NCI-H1694 treated with DMSO at 0.1 percent for 48 hours (cell line): ENCODE results near the gene EPX.
A peak's percentile ranks its signal among the peaks of the same experiment; 100 is the strongest.

ENCODE experiments used
- DNase-seq: peaks from one replicate; lab custom pipeline; 2025; lab: John Stamatoyannopoulos, UW

EPX gene

GRCh38 chr17:58184986-58185761, 7.4 kb upstream of the EPX start:
- no peak for DNase-seq

GRCh38 chr17:58186591-58186990, 5.9 kb upstream of the EPX start:
- no peak for DNase-seq

DNA sequence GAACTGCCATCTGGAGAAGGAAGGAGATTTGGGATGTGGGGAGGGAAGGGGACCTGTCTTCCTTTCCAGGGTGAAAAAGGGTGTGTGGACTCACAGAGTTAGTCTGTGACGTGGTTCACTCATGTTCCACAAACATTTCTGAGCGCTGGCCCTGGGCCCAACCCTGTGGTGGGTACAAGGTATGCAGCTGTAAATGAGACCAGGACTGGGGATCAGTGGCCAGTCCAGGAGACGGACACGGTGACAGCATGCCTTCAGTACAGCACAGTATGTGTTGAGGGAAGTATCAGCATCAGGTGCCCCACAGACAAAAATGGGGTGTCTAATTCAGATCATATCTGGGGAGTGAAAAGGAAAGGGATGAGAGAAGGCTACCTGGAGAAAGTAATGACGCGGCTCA, 5.5 kb upstream of the EPX start:
- no peak for DNase-seq

DNA sequence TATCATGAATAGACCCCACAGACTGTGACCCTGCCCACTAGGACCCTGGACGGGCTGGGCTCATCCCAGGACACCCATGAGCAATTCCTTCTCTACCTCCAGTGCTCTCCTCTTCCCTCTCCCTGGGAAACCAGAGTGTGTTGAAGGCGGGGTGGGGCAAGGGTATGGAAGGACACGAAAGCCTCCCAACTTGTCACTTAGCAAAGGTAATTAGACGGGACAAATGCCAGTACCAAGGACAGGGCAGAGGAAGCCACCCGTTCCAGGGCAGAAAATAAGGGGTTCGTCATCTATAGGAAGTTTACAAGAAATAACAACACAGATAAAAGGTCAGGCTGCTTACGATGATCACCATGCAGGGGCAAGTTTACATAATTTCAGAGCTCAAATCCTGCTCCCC, 4.9 kb upstream of the EPX start:
- no peak for DNase-seq

DNA sequence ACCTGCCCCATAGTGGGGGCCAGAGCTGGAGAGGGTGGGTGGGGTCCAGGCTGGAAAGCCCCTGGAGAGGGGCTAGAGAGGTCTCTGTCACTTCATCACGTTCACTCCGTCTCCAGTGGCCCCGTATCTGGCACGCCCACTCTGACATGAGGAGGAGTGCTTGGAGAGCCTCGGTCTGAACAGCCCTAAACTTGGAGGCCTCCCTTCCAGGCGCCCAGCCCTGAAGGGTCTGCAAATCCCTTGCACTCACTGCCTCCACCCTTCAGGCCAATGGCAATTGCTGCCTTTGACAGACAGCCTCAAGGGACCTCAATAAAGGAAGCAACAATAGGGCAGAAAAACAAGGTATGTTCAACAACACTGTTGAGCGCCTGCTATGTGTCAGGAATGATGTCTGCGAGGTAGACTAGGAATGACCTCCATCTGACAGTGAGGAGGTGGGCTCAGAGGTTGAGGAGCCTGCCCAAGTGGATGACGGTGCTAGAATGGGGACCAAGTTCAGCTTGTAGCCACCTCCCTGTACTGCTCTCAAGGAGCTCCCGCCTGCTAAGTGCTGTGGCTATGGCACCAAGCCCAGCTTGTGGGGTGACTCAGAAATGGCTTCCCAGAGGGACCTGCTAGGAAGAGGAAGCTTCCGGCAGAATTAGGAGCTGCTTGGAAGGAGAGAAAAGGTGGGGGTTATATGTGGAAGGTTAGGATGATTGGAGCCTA, 2.9 kb upstream of the EPX start:
- DNase-seq = no peak

DNA sequence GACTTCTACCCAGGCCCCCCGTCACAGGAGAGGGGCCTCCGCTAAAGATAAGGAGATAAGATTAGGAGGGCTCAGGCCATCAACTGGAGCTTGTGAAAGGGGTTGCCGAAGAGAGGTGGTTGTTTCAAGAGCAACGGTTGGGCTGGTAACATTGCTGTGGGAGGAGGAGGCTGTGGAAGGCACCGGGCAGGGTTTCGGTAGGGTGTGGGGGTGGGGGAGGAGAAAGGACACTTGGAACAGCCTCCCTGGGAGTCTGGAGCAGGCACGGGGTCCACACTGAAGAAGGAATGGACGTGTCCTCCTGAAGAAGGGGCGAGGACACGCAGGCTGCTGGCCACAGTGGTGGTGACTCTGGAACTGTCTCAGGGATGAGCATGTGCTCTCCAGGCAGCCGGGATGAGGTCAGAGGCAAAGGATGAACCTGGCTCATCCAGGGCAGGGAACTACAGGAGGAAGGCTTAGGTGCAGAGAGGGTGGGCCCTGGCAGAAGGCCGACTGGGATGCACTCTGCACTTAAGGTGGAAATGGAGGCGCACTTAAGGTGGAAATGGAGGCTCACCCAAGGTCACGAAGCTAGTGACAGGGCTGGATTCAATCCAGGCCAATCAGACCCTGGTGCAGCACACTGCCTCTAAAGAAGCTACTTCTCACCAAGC, 1.2 kb upstream of the EPX start:
- no peak for DNase-seq

DNA sequence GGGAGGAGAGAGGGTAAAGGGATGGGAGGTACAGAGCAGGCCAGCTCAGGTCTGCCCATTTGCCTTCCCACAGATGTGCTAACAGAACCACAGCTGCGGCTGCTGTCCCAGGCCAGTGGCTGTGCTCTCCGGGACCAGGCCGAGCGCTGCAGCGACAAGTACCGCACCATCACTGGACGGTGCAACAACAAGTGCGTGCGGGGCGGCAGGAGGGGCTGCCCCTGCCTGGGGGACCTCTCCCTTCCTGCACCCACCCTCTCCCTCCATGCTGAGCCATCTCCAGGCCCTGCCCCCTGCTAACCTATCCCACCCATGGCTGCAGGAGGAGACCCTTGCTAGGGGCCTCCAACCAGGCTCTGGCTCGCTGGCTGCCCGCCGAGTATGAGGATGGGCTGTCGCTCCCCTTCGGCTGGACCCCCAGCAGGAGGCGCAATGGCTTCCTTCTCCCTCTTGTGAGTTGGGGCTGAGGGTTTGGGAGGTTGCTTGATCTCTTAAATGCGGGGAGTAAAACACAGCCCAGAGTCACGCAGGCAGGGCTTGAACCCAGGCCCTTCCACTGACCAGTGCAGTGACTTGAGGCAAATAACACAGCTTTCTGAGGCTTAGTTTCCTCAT, 1.2 kb downstream of the EPX start:
- DNase-seq = no peak

DNA sequence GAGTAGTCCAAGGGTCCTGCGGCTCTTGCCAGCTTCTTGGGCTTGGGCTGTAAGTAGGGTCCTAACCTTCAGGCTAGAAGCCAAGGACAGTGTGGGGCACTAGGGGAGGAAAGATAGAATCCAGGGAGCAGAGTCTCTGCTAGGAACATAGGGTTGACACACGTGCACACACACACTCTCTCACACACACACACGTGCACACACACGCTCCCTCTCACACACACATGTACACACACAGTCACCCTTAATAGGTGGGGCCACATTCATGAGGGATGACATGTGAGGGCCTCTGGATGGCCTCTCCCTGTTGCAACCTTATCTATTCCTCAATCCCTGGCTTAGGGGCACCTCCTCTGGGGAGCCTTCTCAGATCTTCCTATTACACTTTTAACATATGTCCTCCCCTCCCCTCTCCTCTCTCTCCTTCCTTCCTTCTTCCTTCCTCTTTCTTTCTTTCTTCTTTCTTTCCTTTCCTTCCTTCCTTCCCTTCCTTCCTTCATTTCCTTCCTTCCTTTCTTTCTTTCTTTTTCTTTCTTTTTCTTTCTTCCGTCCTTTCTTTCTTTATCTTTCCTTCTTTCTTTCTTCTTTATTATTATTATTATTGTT, 3.1 kb downstream of the EPX start:
- no peak for DNase-seq

DNA sequence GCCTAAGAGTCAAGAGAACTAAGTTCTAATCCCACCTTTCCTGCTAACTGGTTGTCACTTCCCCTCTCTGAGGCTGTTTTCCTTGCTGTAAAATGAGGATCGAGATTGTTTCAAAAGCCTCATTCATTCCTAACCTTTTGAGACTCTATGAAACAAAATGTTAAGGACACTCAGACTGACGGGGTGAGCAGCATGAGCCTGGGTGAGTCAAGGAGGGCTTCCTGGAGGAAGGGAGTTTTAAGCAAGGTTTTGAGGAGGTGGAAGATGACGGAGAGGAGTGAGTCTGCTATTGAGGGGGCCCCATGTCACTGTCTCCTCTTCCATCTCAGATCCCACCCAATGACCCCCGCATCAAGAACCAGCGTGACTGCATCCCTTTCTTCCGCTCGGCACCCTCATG, 4.1 kb downstream of the EPX start:
- no peak for DNase-seq

DNA sequence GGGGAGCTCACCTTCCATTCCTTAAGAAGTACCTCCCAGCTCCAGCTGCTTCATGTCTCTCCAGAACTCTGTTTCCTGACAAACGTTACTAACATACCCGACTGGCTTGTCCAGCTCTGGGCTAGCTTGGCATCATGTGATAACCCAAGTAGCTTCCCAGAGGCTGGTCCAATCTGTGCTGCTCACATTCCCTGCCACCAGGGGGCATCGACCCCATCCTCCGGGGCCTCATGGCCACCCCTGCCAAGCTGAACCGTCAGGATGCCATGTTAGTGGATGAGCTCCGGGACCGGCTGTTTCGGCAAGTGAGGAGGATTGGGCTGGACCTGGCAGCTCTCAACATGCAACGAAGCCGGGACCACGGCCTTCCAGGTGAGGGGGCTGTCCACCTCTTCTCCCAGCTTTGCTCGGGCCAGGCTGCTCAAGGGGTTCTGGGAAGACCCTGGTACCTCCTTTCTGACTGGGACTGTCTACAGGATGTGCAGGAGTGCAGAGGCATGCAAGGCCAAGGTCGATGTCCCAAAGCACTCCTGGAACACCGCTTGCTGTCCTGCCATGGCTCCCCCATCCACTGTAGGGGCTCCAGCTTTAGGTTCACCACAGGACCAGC, 7.6 kb downstream of the EPX start:
- peak; percentile 63 for DNase-seq

DNA sequence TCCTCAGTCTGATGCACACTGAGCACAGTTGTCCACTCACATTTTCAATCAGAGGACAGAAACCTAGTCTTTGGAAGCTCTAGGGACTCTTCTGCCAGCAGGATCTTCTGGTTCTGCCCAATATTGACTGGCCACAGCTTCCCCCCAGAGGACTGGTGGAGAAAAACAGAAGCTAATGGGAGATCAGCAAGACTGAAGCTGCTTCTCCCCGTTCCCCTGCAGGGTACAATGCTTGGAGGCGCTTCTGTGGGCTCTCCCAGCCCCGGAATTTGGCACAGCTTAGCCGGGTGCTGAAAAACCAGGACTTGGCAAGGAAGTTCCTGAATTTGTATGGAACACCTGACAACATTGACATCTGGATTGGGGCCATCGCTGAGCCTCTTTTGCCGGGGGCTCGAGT, 10.3 kb downstream of the EPX start:
- DNase-seq = no peak

DNA sequence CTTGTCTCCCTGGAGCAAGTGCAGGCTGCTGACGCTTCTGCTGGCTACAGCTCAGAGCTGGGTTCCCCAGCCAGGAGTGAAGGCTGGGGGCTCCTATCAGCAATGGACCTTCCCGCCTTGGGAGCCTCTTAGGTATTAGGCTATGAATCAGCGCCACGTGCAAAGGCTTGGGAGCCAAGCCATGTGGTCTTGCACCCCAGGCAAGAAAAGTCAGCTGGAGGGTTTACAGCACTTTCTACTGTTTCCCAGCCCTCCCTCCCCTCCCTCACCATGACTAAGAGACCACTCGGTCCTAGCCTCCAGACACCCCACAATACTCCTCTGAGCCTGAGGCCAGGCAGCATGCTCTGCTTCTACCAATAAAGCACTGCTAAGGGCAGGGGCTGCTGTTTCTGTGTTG, 12.3 kb downstream of the EPX start:
- no peak for DNase-seq

GRCh38 chr17:58205936-58206335, 13.4 kb downstream of the EPX start:
- no peak for DNase-seq

DNA sequence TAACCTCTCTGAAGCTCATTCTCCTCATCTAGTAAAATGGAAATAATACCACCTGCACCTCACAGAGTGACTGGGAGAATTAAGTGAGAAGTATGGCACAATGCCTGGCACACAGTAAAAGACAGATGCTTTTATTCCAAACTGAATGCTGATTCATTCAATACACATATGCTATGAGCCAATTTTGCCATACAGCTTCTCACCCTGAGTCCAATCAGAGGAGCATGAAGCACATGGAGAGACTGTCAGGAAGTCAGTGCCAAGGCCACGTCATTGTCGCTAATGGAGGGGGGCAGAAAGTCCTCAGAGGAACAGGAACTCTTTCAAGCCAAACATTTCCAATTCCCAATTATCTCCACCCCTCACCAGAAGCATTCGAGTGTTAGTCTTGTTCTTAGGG, 14.9 kb downstream of the EPX start:
- DNase-seq = no peak

DNA sequence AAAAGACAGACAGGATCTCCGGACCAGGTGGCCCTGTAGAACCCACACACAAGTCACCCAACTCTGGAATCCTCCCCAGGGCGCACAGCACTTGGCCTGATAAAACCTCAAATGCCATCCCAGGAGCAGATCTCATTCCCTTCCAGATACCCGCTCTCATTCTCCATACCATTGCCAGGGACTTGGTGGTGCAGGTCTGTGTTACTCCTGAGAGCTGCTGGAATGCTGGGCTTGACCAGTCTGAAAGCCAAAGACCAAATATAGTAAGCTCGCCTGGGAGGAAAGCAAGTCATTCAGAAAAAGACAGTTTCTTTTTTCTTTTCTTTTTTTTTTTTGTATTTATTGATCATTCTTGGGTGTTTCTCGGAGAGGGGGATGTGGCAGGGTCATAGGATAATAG, 15.8 kb downstream of the EPX start:
- no peak for DNase-seq

DNA sequence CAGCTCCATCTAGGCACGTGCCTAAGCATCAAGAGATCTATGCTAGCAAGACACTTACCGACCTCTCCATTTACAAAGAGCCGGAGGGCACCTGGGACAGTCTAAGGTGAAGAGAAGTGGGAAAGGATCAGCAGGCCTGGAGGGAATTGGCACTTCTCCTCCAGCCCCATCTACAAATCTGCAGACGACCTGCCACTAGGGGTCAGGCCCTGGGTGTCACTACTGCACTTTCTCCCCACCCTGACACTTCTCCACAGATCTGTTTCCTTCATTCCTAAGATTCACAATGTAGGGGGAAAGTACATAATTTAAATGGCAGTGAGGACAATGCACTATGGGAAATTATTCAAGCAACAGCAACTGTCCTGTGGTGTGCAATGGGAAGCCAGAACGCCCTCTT, 18.4 kb downstream of the EPX start:
- no peak for DNase-seq

GRCh38 chr17:58215685-58216084, 23.2 kb downstream of the EPX start:
- DNase-seq = no peak

- DNase-seq = no peak
Measured at GRCh38 chr17:58217766-58218165, 25.2 kb downstream of the EPX start.

DNA sequence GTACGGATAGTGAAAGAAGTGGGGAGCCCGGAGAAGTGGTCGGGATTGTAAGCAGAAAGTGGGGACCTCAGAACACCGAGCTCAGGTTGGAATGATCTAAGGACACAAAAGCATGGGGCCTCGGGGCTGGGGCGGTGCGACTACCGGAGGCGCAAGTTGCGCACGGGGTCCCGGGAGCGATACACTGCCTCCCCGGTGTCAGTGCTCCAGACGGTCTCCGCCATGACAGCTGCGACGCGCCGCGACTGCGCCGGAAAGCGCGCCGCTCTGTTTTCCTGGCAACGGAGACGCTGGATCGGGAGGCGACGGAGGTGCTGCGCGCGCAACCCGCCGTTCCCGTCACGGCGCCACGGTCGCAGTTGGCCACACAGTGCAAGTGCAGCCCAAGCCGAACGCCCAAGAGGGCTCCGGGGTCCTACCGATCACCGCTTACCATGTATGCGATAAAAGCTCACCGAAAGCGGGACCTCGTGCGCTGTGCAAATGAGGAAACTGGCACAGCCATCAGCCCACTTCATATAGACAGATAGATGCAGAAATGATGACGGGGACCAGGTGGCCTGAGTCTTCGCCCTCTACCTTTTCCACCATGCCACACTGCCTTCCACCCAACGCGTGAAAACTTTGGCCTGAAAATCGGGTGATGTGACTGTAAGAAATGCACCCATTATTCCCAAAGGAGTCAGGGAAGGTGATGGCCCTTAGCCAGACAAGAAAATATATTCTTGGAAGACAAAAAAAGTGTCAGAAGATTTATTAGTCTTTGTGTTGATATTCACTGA, 26.7 kb downstream of the EPX start, which contains the start of gene MKS1:
MKS1 (minus strand) TSS at position 249 of the 782 bp plus-strand sequence; CDS start at position 224, 25 bp downstream.
- DNase-seq = peak; percentile 93

- DNase-seq = no peak
Measured at GRCh38 chr17:58219789-58220183, 27.3 kb downstream of the EPX start.

DNA sequence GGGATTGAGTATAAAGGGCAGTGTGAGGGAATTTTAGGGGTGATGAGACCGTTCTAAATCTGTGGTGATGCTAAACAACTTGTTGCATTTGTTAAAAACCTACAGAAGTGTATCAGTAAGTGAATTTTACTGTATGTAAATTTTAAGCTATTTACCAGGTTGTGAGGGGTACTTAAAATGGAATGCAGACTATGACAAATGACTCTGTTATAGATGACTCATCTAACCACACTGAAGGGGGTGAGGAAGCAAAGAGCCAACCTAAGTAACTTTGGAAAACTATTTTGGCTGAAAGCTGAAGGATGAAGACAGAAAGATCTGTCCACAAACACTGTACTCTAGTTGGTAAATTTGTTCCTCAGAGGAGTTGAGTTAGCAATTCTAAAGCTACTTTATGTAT, 31.8 kb downstream of the EPX start:
- DNase-seq = no peak
